Adrenal gland (tissue), 12 donors: ENCODE results near the gene CLDN20. TPM values are rescaled to one million over a fixed set of nuclear protein-coding genes. Genes with fewer than 3 reads are reported as not detected.
A peak's percentile ranks its signal among the peaks of the same experiment; 100 is the strongest.

Source experiments
- DNase-seq, 7 donors: peaks; one replicate each; pipeline ENCODE4 v3.0.0-alpha.2; 2019 to 2020
- H3K27ac ChIP-seq, 5 donors: fragments of 200-600 bp; sonication (generic) in 4 of 5; 1 replicate in 3 of 5; 2 replicates in 2 of 5; pipeline versions ENCODE4 v1.5.1 to v1.8.0; 2016 to 2020; ENCODE audit warnings: mild to moderate bottlenecking in 1 of 5
- H3K27me3 ChIP-seq: fragments of 200-600 bp; 2 replicates; pipeline ENCODE4 v1.8.0; 2021
- H3K36me3 ChIP-seq, 2 donors: fragments of 200-600 bp; replicated peaks in 1 of 2; 1 replicate in 1 of 2; 2 replicates in 1 of 2; pipeline versions ENCODE4 v1.5.1 to v1.8.0; 2018 to 2022
- H3K4me1 ChIP-seq, 2 donors: fragments of 200-600 bp; replicated peaks in 1 of 2; 1 replicate in 1 of 2; 2 replicates in 1 of 2; pipeline versions ENCODE4 v1.5.1 to v1.8.0; 2018 to 2021
- H3K4me3 ChIP-seq, 4 donors: fragments of 200-600 bp; sonication (generic) in 3 of 4; one replicate each; pipeline ENCODE4 v1.5.1; 2016 to 2018
- H3K9me3 ChIP-seq, 3 donors: fragments of 200-600 bp; sonication (generic) in 1 of 3; replicated peaks in 1 of 3; 1 replicate in 2 of 3; 2 replicates in 1 of 3; pipeline versions ENCODE4 v1.5.1 to v1.8.0; 2016 to 2021
- CTCF ChIP-seq, 6 experiments: fragments of 450-650 bp in 4 of 6; fragments of 200-600 bp in 2 of 6; sonication (generic) in 1 of 6; IDR thresholded peaks; 1 replicate in 5 of 6; 2 replicates in 1 of 6; pipeline versions ENCODE4 v1.5.1 to v1.8.0; 2016 to 2021; ENCODE audit warnings: antibody characterized with exemption in 6 of 6, mild to moderate bottlenecking in 2 of 6, moderate library complexity in 1 of 6
- POLR2A ChIP-seq, 2 donors: fragments of 450-650 bp; IDR thresholded peaks; one replicate each; pipeline ENCODE4 v1.6.1; 2017; ENCODE audit warnings: antibody characterized with exemption in 2 of 2, mild to moderate bottlenecking in 2 of 2, moderate library complexity in 1 of 2
- WGBS, 4 donors: extraction: QIAGEN DNeasy Blood & Tissue Kit in 2 of 4; methylation state at CpG; one replicate each; pipeline versions ENCODE4 v1.1.5 to v1.1.7; 2013 to 2017; 5-methylcytosine and 5-hydroxymethylcytosine counted together
- intact Hi-C, 2 donors: fragments of 100-400 bp; cut with DNase I; formaldehyde crosslinking; loops; one replicate each; pipeline versions ENCODE4 v1.14.1 to v1.15.0; 2022 to 2023
- polyA plus RNA-seq, 3 donors: library from polyadenylated mRNA; stranded (reverse); fragments of 200-250 nt in 2 of 3; fragments of 350-450 nt in 1 of 3; fragmentation: Illumina TruSeq in 1 of 3; extraction: RNeasy Lipid Tissue Mini Kit (QIAGEN cat#74804) in 1 of 3; gene quantifications; one replicate each; pipeline ENCODE4 v1.2.3, GENCODE V29; 2013 to 2014
- total RNA-seq, 9 donors: library from RNA; depleted of rRNA in 4 of 9; stranded (reverse); fragments of >200 nt in 4 of 9; fragments of 120-200 nt in 1 of 9; fragmentation: NEBNext Ultra II Directional in 1 of 9; extraction: Animal tissue kit (Norgen Biotek cat#: 25700) in 1 of 9; gene quantifications; one replicate each; pipeline versions ENCODE4 v1.1.0 to v1.2.4, GENCODE V29; 2013 to 2023
- donor health status: healthy with polysubstance abuse.
- donor health status: Bipolar disorder and iron deficiency.
- donor health status: DM: yes; HTN: yes; CAD: no.
- donor health status: DM: no; HTN: no; CAD: no.
- donor health status: DM: no; HTN: no; CAD: no.
- donor health status: DM: yes; HTN: yes; CAD: no.

Gene CLDN20
- total and polyA plus RNA-seq, 12 donors = not detected

GRCh38 chr6:155240905-155241600, 22.8 kb upstream of the CLDN20 start:
- Histone ChIP-seq H3K27me3 (no peaks in the 10 kb centered on the region), H3K27ac (no peak overlapping the region), H3K4me3 (no peak overlapping the region), H3K9me3 (no peaks in the 10 kb centered on the region), H3K4me1 (no peaks in the 10 kb centered on the region), H3K36me3 (no peaks in the 10 kb centered on the region)
- intact Hi-C loops = no loop called here
- no peak for DNase-seq
- 92 to 96% (median 95%) methylated on average over 19 of the region's 19 CpGs for WGBS, 4 donors
- TF ChIP-seq CTCF (IDR thresholded peaks at IDR 0.05) = no peak
- TF ChIP-seq POLR2A (IDR thresholded peaks at IDR 0.05) = no peak

DNA sequence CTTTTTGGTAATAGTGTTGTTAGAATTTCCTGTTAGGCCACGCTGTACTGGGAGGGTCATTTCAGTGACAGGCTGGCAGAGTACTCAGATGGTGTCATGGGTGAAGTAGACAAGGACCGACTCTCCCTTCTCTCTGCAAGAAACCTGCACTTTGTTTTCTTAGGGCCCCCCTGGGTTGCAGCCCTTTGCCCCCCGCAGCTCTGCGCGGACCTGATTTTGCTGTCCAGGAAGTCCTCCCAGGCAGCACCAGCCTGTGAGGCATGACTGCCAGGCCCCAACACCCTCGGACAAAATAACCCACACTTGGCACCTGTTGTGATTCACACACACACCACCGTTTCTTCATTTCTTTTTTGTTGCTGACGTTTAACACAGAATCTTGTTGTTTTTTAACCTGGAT, 21.8 kb upstream of the CLDN20 start:
- Histone ChIP-seq H3K4me1 (no peaks in the 10 kb centered on the region), H3K9me3 (no peaks in the 10 kb centered on the region), H3K27me3 (no peaks in the 10 kb centered on the region), H3K4me3 (no peak overlapping the region), H3K36me3 (no peaks in the 10 kb centered on the region), H3K27ac (no peak overlapping the region)
- TF ChIP-seq POLR2A (IDR thresholded peaks at IDR 0.05) (no peak), CTCF (IDR thresholded peaks at IDR 0.05) (no peak)
- 81 to 90% (median 88%) methylated on average over 6 to 8 of the region's 8 CpGs for WGBS, 4 donors
- intact Hi-C loops = no loop called here
- peak in 1 of 7 donors; percentile 35 for DNase-seq

DNA sequence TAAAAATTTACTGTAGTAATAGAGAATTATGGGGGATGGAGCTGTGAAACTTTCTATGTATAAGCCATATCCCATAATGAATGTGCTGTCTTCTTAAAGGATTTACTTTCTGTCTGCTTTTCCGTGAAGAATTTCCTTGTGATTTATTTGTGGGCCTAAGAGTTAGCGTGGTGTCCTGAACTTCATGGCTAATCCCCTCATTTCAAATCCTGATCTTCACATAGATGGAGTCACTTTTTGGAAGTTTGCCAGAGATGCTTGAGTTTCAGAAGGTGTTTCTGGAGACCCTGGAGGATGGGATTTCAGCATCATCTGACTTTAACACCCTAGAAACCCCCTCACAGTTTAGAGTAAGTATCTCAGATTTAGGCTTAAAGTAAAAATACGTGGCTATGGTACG, 19.4 kb upstream of the CLDN20 start:
- WGBS, 4 donors = 90 to 93% (median 91%) methylated on average over 4 of the region's 4 CpGs
- intact Hi-C loops = no loop called here

DNA sequence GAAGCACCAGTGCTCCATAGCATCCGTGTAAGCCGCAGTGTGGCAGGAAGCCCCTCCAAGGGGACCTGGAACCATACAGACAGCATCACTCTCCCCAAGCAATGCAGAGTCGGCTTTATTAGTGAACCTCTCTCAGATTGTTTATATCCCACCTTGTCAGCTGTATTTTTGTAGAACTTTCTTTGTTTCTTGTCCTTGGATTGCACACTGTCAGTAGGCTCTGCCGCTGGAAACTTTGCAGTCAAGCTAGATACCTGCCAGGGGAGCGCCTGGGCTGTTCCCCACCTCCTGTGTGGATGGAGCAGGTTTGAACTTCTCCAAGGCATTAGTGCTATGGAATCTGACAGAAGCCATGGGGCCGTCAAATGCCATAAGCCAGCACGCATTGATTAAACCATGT, 18.6 kb upstream of the CLDN20 start:
- no peaks in the 10 kb centered on the region for H3K9me3 ChIP-seq
- H3K36me3 ChIP-seq = no peaks in the 10 kb centered on the region
- WGBS, 4 donors = 93 to 97% (median 94%) methylated on average over 7 of the region's 7 CpGs
- TF ChIP-seq POLR2A (IDR thresholded peaks at IDR 0.05) (no peak), CTCF (IDR thresholded peaks at IDR 0.05) (no peak)
- no peaks in the 10 kb centered on the region for H3K4me1 ChIP-seq
- intact Hi-C loops = loop anchor here in 1 of 2 donors (5.0 kb wide), 1 partner anchor 63 kb away; no protein-coding TSS in a partner anchor
- H3K4me3 ChIP-seq = no peak overlapping the region
- H3K27ac ChIP-seq = no peak overlapping the region
- DNase-seq = peak in 1 of 7 donors; percentile 43
- no peaks in the 10 kb centered on the region for H3K27me3 ChIP-seq

More for the DNA sequence above, 19.4 kb upstream of the CLDN20 start:
- no peak overlapping the region for H3K27ac ChIP-seq
- H3K4me1 ChIP-seq = no peaks in the 10 kb centered on the region
- H3K4me3 ChIP-seq = no peak overlapping the region
- TF ChIP-seq CTCF (IDR thresholded peaks at IDR 0.05) (no peak), POLR2A (IDR thresholded peaks at IDR 0.05) (no peak)
- no peaks in the 10 kb centered on the region for H3K36me3 ChIP-seq
- H3K27me3 ChIP-seq = no peaks in the 10 kb centered on the region
- no peaks in the 10 kb centered on the region for H3K9me3 ChIP-seq
- DNase-seq = no peak
